Lower leg skin (tissue), 4 donors: ENCODE results near the gene RARRES2. TPM values are rescaled to one million over a fixed set of nuclear protein-coding genes. Genes with fewer than 3 reads are reported as not detected.
"Not testable (repeated sequence)": the region's sequence is repeated elsewhere in the genome, so short reads cannot be mapped to it uniquely, and the experiment has no call there.

Experiments
- DNase-seq, 2 donors: peaks; one replicate each; pipeline ENCODE4 v3.0.0-alpha.2; 2019; ENCODE audit warnings: low spot score in 2 of 2
- H3K4me3 ChIP-seq: fragments of 200-600 bp; sonication (generic); 2 replicates; pipeline ENCODE4 v1.5.1; 2017; ENCODE audit warnings: mild to moderate bottlenecking, low read depth; ENCODE audit not compliant: poor library complexity, severe bottlenecking
- WGBS, 2 donors: methylation state at CpG; one replicate each; pipeline ENCODE4 v1.1.5; 2018; 5-methylcytosine and 5-hydroxymethylcytosine counted together
- intact Hi-C: fragments of 100-400 bp; cut with DNase I; formaldehyde crosslinking; loops from one replicate; pipeline ENCODE4 v1.15.0; 2023; ENCODE audit warnings: low total_unique reads
- total RNA-seq, 4 donors: library from RNA; depleted of rRNA; stranded (reverse); fragments of >200 nt; gene quantifications; one replicate each; pipeline ENCODE4 v1.1.0, GENCODE V29; 2016

Gene RARRES2
- total RNA-seq, 4 donors from 2014 or later: 9.8 to 30.0 (median 16.8) TPM

DNA sequence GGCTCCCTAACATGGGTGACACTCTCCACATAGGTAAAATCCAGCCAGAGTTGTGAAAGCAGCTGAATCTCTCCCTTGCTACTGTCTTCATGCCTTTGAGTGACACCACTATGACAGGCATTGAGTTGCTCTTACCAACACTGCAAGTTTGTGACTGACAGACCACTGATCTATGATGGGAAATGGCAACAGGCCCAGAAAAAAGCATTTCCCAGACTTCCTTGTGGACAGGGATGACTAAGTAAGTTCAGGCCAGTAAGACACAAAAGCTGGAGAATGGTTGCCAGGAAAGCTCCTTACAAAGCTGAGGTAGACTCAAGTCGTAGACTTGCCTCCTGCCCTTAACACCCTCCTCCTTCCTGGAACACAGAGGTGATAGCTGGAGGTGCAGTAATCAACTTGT is 38.5 kb downstream of the RARRES2 start:
- WGBS, 2 donors: 55 to 77% methylated on average over 1 of the region's 1 CpG
- intact Hi-C loops, H3K4me3 ChIP-seq, DNase-seq: not testable (repeated sequence)

- H3K4me3 ChIP-seq, intact Hi-C loops: not testable (repeated sequence)
These were observed 43.5 kb downstream of the RARRES2 start for GRCh38 chr7:150297978-150298377.

GRCh38 chr7:150296802-150297201 is 44.6 kb downstream of the RARRES2 start:
- WGBS, 2 donors: 89 to 92% methylated on average over 9 of the region's 10 CpGs
- intact Hi-C loops, H3K4me3 ChIP-seq, DNase-seq: not testable (repeated sequence)

More at GRCh38 chr7:150297978-150298377, 43.5 kb downstream of the RARRES2 start:
- DNase-seq: not testable (repeated sequence)

- H3K4me3 ChIP-seq, DNase-seq, intact Hi-C loops: not testable (repeated sequence)
- 71% methylated on average over 3 of the region's 8 CpGs; no CpG with 5 or more reads in 1 of the 2 donors for WGBS, 2 donors
These were observed 45.8 kb downstream of the RARRES2 start for GRCh38 chr7:150295614-150296013.

DNA sequence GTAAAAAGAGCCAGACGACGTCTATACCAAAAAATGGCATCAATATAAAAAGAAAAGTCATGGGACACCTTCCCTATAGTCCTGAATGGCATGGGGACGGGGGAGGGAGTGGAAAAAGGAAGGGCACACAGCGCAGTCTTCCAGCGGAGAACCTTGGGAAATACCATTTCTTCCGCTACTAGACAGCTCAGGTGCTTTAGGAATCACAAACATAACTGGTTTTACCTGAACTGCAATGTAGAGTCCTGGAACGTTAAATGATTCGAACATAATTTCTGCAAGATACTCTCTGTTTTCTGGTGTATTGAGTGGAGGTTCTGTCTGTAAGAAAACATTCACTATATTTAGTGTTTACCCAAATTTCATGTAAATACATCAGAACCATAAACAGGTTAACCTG is 46.4 kb downstream of the RARRES2 start:
- intact Hi-C loops, DNase-seq, H3K4me3 ChIP-seq: not testable (repeated sequence)
- WGBS, 2 donors: 78 to 82% methylated on average over 8 of the region's 8 CpGs

DNA sequence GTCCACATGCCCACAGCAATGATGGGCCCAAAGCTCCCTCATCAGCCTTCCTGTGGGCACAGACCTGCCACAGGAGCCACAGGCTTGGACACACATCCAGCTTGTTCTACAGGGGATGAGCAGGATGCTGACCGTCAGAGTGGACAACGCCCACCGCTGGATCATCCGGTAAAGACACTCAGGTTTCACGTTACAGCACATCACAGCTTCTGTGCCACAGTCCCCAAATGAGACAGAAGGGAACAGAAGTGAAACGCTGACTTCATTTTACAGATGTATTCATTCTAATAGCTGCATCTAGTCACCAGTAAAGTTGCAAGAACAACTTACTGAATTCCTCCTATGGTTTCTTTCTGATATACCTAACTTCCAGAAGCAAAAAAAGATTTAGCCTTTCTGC is 51.1 kb downstream of the RARRES2 start:
- H3K4me3 ChIP-seq, DNase-seq, intact Hi-C loops: not testable (repeated sequence)
- 50 to 70% methylated on average over 6 of the region's 6 CpGs for whole genome bisulfite sequencing, 2 donors

- DNase-seq, H3K4me3 ChIP-seq, intact Hi-C loops: not testable (repeated sequence)
- 77 to 91% methylated on average over 4 to 6 of the region's 6 CpGs for WGBS, 2 donors
These were observed 52.6 kb downstream of the RARRES2 start for GRCh38 chr7:150288816-150289215.

Other genes starting within 250 kb of the RARRES2 start
- gene LRRC61, start 18.3 kb downstream of the RARRES2 start, total RNA-seq: 10 to 100 TPM; 16.6 to 26.0 (median 18.6) TPM
- 10 to 100 TPM in 2 of 4 donors, 1 to 10 TPM in 2; 5.5 to 12.3 (median 9.4) TPM for gene ACTR3C, start 18.1 kb downstream of the RARRES2 start, total RNA-seq
- 10 to 100 TPM; 47.8 to 71.4 (median 63.9) TPM for gene REPIN1, start 27.2 kb upstream of the RARRES2 start, total RNA-seq
- 1 to 10 TPM; 1.4 to 3.8 (median 2.4) TPM for gene ZNF775, start 37.7 kb upstream of the RARRES2 start, total RNA-seq
- gene GIMAP8, start 109.0 kb upstream of the RARRES2 start, total RNA-seq: 10 to 100 TPM in 1 of 4 donors, 1 to 10 TPM in 3; 2.3 to 10.7 (median 3.4) TPM
- 1 to 10 TPM; 2.4 to 9.6 (median 5.3) TPM for gene GIMAP7, start 173.2 kb upstream of the RARRES2 start, total RNA-seq
- gene GIMAP4, start 225.8 kb upstream of the RARRES2 start, total RNA-seq: 10 to 100 TPM in 2 of 4 donors, 1 to 10 TPM in 2; 4.6 to 17.9 (median 8.1) TPM